Measurements from ENCODE around the gene ICAM3.
"Not testable (repeated sequence)": the region's sequence is repeated elsewhere in the genome, so short reads cannot be mapped to it uniquely, and the experiment has no call there.

ICAM3 gene

DNA sequence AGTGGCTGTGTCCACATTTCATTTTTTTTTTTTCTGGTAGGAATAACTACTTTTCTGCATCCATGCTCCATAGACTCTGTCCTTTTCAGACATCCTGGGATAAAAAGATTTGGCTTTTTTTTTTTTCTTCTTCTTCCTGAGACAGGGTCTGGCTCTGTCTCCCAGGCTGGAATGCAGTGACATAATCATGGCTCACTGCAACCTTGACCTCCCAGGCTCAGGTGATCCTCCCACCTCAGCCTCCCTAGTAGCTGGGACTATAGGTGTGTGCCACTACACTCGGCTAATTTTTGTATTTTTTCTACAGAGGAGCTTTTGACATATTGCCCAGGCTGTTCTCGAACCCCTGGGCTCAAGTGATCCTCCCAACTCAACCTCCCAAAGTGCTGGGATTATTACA, 4.1 kb upstream of the ICAM3 start:
- no peak for DNase-seq

- no peak for DNase-seq
Observed at GRCh38 chr19:10339977-10340376, 553 bp upstream of the ICAM3 start.

DNA sequence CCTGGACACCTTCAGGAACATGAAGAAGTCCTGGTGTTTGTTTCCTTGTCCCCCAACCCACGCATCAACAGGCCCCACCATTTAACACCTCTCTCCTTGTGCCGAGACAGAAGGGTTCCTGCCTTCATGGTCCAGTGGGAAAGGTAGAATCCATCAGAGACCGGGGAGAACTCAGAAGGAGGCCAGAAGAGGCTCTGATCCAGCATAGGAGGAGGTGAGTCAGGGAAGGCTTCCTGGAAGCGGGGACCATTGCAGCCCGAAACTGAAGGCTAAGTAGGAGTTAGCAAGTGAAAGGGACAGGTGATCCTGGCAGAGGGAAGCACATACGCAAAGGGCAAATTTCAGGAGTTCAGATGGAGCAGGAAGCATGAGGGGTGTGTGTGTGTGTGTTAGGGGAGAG, 484 bp downstream of the ICAM3 start:
- peak; percentile 30 for DNase-seq

DNA sequence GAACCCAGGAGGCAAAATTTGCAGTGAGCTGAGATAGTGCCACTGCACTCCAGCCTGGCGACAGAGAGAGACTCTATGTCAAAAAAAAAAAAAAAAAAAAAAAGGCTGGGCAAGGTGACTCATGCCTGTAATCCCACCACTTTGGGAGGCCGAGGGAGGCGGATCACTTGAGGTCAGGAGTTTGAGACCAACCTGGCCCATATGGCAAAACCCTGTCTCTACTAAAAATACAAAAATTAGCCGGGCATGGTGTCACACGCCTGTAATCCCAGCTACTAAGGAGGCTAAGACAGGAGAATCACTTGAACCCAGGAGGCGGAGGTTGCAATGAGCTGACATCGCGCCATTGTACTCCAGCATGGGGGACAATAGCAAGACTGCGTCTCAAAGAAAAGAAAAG, 2.7 kb downstream of the ICAM3 start:
- DNase-seq: not testable (repeated sequence)

GRCh38 chr19:10335352-10335985, 4.0 kb downstream of the ICAM3 start:
- DNase-seq: no peak

GRCh38 chr19:10334588-10335351, 4.7 kb downstream of the ICAM3 start:
- peak; percentile 82 for DNase-seq

DNA sequence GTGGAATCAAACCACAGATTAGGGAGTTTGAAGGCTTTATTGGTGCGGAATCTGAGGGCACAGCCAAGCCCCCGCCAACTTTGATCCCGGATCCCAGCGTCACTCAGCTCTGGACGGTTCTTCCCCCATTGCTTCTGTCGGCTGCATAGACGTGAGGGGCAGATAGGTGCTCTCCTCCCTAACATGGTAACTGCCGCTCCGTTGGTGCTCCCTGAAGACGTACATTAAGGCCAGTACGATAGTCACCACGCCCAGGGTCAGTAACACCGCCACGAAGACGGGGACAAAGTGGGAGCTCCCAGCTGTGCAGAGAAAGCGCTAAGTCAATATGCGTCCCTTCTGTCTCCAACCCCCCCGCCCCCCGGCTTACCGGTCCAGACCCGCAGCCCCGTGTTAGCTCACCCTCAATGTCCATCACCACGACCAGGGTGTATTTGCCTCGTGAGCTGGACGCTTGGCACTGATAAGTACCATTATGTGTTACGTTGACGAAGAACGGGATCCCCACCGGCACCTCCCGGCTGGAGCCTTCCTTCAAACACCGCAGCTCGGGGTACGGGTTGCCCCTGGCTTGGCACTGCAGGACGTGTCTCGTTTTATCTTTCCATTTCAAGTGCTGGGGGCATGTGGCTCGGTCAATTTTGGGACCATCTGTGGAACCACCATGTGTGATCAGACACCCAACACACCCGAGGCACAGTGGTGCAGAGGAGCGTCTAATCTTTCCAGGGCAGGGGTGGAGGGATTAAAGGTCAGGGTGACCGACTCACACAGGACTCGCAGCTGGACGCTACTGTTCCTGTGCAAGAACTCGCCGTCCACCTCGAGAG, 5.5 kb downstream of the ICAM3 start:
- DNase-seq: no peak

DNA sequence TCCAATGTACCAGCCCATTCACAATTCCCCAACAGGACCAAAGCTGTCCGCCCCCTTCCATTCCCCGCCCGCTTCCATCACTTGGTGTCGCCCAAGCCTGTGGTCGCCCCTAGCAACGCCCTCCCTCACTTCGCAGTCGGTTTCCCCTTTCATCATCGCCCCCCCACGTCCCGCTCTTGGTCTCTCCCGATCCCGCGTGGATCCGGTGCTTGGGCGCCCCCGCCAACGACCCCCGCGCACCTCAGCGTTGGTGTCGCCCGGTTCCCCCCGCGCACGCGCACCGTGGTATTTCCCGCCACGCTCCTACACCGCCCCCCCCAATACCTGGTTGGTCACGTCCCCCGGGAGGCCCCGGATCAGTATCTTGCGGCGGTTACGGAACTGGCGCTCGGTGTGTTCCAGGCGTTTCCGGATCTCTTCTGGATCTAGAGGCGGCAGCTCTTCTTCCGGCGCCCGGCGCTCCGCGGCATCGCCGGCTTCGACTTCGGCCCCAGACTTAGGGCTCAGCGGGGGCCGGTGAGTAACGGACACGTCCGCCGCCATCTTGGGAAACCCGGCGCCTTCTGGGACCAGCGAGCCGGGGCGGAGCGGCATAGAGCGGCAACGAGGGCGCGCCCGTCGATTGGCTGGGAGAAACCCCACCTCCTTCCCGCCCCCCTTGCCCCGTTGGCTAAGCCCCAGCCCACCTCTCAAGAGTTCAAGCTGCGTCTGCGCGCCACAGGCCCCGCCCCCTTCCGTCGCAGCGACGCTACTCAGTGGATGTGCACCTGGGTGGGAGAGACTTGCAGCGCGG, 6.3 kb downstream of the ICAM3 start, which contains the start of gene RAVER1:
Gene RAVER1 (minus strand): TSS at position 565 of the 793 bp plus-strand sequence. CDS start 22 bp downstream, at position 543.
- DNase-seq: peak; percentile 99

- no peak for DNase-seq
Observed at GRCh38 chr19:10332158-10332964, 7.1 kb downstream of the ICAM3 start.

DNA sequence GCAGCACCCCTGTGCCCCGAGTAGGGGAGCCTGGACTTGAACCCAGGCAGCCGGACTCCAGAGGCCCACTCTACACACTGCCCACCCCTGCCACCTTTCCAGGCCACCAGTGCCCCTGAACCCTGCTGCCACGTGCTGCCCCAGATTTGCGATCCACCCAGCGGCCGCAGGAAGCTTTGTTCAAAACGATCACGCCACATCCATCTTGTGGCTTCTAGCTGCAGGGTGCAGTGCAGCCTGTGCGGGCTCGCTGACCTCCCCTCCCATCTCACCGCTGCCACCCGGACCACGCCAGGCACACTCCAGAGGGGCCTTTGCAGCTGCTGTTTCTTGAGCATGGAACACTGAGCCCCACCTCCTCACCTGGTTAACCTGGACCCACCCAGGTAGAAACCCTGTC, 9.9 kb downstream of the ICAM3 start:
- DNase-seq: no peak

GRCh38 chr19:10328558-10329429, 10.6 kb downstream of the ICAM3 start:
- DNase-seq: no peak

GRCh38 chr19:10327793-10328192, 11.6 kb downstream of the ICAM3 start:
- DNase-seq: no peak

DNA sequence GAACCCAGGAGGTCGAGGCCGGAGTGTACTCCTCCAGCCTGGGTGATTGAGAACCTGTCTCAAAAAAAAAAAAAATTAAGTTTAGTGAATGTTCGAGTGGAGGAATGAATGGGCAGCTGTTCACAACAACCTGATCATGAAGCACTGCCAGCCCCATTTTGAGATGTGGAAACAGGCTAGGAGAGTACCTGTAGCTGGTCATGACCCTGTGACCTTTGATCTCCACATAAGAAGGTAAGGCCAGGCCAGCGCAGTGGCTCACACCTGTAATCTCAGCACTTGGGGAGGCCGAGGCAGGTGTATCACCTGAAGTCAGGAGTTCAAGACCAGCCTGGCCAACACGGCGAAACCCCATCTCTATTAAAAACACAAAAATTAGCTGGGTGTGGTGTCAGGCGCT, 13.7 kb downstream of the ICAM3 start:
- DNase-seq: no peak

DNA sequence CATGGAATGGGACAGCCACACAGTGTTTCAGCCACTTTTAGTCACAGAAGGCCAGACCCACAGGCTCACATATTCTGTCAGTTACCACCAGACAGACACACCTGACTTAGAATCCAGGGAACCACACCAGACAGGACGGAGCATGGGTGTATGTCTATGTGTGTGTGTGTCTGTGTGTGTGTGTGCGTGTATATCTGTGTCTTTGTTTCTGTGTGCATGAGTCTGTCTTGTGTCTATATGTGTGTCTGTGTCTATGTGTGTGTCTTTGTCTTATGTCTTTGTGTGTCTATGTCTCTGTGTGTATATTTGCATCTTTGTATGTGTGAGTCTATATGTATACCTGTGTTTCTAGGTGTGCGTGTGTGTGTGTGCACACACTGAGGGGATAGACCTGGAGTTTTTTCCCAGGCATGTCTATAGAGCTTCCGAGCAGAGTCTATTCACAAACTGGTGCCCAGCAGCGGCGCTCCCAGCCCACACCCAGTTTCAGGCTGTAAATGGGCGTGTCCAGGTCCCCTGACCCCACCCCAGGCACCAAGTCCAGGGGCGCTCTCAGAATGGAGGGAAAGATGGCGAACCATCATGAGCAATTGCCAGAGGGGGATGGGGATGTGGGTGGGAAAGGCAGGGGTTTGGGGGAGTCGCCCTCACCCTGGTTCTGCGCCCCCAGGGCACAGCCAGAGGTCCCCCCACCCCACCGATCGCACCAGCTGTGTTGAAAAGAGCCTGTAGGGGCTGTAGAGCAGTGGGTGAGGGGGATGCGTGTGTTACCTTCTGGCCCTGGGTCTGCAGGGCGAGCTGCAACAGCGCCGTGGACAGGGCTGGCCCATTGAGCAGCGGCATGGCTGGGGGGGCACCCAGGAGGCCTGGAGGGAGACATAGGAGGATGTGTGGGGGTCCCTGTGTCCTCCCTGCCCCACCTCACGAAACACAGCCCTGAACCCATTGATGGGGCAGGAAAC, 17.3 kb downstream of the ICAM3 start:
- DNase-seq: no peak

GRCh38 chr19:10321417-10321797, 18.0 kb downstream of the ICAM3 start:
- no peak for DNase-seq

DNA sequence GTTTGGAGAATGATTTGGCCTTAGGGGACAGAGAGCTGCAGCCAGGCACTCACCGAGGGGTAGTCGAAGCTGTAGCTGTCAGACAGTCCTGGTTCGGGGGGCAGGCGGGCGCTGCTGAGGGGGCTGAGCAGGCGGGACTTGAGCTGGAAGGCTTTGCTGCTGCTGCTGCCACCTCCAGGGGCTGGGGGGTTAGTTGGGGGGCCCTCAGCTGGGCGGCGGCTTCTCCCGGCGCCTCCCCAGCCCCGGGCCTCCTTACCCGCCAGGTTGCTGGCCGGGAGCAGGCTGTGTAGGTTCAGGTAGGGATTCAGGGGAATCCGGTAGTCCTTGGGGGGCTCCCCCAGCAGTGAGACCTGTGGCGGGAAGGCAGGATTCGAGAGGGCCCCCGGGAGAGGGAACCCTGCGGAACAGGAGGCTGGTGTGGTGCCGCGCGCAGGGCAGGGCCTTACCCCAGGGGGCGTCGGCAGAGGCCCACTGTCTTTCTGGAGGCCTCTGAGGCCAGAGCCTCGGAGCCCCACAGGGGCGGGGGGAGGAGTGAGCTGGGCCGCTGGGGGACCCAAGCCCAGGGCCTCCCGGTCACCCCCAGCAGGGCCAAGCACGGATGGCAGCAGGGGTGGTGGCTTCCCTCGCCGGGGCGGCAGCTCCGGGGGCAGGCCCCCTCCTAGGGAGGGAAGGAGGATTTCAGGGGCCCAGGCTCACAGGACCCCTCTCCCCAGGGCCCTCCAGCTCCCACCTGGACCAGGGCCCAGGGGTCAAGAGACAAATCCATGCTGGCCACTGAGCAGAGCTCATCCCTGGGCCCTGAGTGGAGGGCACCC, 18.6 kb downstream of the ICAM3 start:
- no peak for DNase-seq

DNA sequence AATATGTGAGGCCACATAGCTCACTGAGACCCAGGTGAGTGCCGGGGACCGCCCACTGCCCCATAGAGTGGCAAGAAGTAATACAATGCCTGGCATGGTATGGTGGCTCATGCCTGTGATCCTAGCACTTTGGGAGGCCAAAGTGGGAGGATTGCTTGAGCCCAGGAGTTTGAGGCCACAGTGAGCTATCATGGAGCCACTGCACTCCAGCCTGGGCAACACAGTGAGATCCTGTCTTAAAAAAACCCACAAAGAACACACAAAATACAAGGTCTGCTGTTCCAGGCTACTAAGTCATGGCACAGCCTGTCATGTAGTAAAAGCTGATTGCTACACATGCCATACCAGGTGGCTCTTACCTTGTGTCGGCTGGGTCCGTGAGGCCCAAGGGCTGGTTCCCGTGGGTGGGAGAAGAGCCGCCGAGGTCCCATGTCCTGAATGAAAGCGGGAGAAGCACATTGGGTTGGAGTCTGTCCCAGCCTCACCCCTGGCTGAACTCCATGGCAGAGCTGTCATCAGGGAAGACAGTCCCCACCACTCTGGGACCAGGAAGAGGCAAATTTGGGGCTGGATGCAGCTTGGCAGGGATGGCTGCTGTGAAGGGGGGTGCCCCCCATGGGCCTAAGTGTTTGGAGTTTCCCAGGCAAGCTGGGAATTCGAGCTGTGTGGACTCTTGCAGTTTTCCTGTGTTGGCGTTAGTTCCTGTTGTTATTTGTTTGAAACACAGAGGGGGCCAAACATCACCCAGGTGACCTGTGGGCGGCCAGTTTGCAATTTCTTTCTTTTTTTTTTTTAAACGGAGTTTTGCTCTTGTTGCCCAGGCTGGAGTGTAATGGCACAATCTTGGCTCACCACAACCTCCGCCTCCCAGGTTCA, 20.4 kb downstream of the ICAM3 start:
- no peak for DNase-seq

Data from activated CD4-positive, alpha-beta T cell treated with anti-CD3 and anti-CD28 coated beads for 48 hours (primary cell).